Measurements from ENCODE around the gene FNDC10.

The FNDC10 gene

GRCh38 chr1:1610796-1611195 lies 10.9 kb upstream of the FNDC10 start:
- 0 out of 2 replicates have a peak, but pooled peaks cover 3% of the 10 kb centered on the region for H3K79me2 ChIP-seq (ENCODE audit: insufficient read depth, low read length)
- H2AFZ ChIP-seq (ENCODE audit: low read depth, low read length, severe bottlenecking): no peak overlapping the region
- no peak overlapping the region for H3K27ac ChIP-seq (ENCODE audit: low read depth, low read length)
- no peaks in the 10 kb centered on the region for H3K36me3 ChIP-seq (ENCODE audit: low read length)
- H3K4me3 ChIP-seq (ENCODE audit: insufficient read depth, low read length, poor library complexity, severe bottlenecking): no peak overlapping the region
- H4K20me1 ChIP-seq (ENCODE audit: low read depth, low read length): no peaks in the 10 kb centered on the region
- no peak overlapping the region for H3K9ac ChIP-seq (ENCODE audit: low read length)
- no peaks in the 10 kb centered on the region for H3K27me3 ChIP-seq (ENCODE audit: low read length)
- TF ChIP-seq EZH2phosphoT487 (conservative IDR thresholded peaks at IDR 0.05; ENCODE audit: low read length) (no peak), CTCF (IDR thresholded peaks at IDR 0.05; ENCODE audit: insufficient read depth, low read length, poor library complexity, severe bottlenecking) (no peak)
- H3K9me2 ChIP-seq (replicated peaks; ENCODE audit: insufficient read depth, low read length): no peaks in the 10 kb centered on the region
- H3K9me3 ChIP-seq (ENCODE audit: insufficient read depth, low read length): no peaks in the 10 kb centered on the region
- H3F3A ChIP-seq (ENCODE audit: insufficient read depth): no peaks in the 10 kb centered on the region
- H3K4me2 ChIP-seq (ENCODE audit: low read depth, low read length, poor library complexity, severe bottlenecking): no peak overlapping the region

- no peak overlapping the region for H2AFZ ChIP-seq (ENCODE audit: low read depth, low read length, severe bottlenecking)
- no peaks in the 10 kb centered on the region for H3F3A ChIP-seq (ENCODE audit: insufficient read depth)
- H3K36me3 ChIP-seq (ENCODE audit: low read length): no peaks in the 10 kb centered on the region
Observed at GRCh38 chr1:1609822-1610485, 10.0 kb upstream of the FNDC10 start.

GRCh38 chr1:1606232-1606631 lies 6.3 kb upstream of the FNDC10 start:
- Histone ChIP-seq H2AFZ (ENCODE audit: low read depth, low read length, severe bottlenecking) (no peak overlapping the region), H3K9me3 (ENCODE audit: insufficient read depth, low read length) (no peaks in the 10 kb centered on the region), H3K9ac (ENCODE audit: low read length) (no peak overlapping the region), H3K4me3 (ENCODE audit: insufficient read depth, low read length, poor library complexity, severe bottlenecking) (no peak overlapping the region), H4K20me1 (ENCODE audit: low read depth, low read length) (no peaks in the 10 kb centered on the region), H3K79me2 (ENCODE audit: insufficient read depth, low read length) (no peaks in the 10 kb centered on the region), H3K9me2 (replicated peaks; ENCODE audit: insufficient read depth, low read length) (no peaks in the 10 kb centered on the region), H3F3A (ENCODE audit: insufficient read depth) (no peaks in the 10 kb centered on the region), H3K27ac (ENCODE audit: low read depth, low read length) (no peak overlapping the region), H3K4me2 (ENCODE audit: low read depth, low read length, poor library complexity, severe bottlenecking) (no peak overlapping the region), H3K27me3 (ENCODE audit: low read length) (no peaks in the 10 kb centered on the region), H3K36me3 (ENCODE audit: low read length) (no peaks in the 10 kb centered on the region)
- TF ChIP-seq CTCF (IDR thresholded peaks at IDR 0.05; ENCODE audit: insufficient read depth, low read length, poor library complexity, severe bottlenecking) (no peak), EZH2phosphoT487 (conservative IDR thresholded peaks at IDR 0.05; ENCODE audit: low read length) (no peak)

More at GRCh38 chr1:1609822-1610485, 10.0 kb upstream of the FNDC10 start:
- Histone ChIP-seq H3K4me3 (ENCODE audit: insufficient read depth, low read length, poor library complexity, severe bottlenecking) (no peak overlapping the region), H3K9me2 (replicated peaks; ENCODE audit: insufficient read depth, low read length) (no peaks in the 10 kb centered on the region), H4K20me1 (ENCODE audit: low read depth, low read length) (no peaks in the 10 kb centered on the region), H3K9ac (ENCODE audit: low read length) (no peak overlapping the region), H3K79me2 (ENCODE audit: insufficient read depth, low read length) (0 out of 2 replicates have a peak, but pooled peaks cover 3% of the 10 kb centered on the region), H3K9me3 (ENCODE audit: insufficient read depth, low read length) (no peaks in the 10 kb centered on the region), H3K27ac (ENCODE audit: low read depth, low read length) (no peak overlapping the region), H3K27me3 (ENCODE audit: low read length) (no peaks in the 10 kb centered on the region), H3K4me2 (ENCODE audit: low read depth, low read length, poor library complexity, severe bottlenecking) (no peak overlapping the region)
- TF ChIP-seq CTCF (IDR thresholded peaks at IDR 0.05; ENCODE audit: insufficient read depth, low read length, poor library complexity, severe bottlenecking): no peak
- TF ChIP-seq EZH2phosphoT487 (conservative IDR thresholded peaks at IDR 0.05; ENCODE audit: low read length): no peak
